ENCODE data around the gene SDK2. TPM values are rescaled to one million over a fixed set of nuclear protein-coding genes. Genes with fewer than 3 reads are reported as not detected.

The SDK2 gene
- total and polyA plus RNA-seq, 2 of the 8 experiments (the other 6 are each of a cell fraction or from before 2014, with no cell fraction given) = 3.9 to 4.1 TPM

DNA sequence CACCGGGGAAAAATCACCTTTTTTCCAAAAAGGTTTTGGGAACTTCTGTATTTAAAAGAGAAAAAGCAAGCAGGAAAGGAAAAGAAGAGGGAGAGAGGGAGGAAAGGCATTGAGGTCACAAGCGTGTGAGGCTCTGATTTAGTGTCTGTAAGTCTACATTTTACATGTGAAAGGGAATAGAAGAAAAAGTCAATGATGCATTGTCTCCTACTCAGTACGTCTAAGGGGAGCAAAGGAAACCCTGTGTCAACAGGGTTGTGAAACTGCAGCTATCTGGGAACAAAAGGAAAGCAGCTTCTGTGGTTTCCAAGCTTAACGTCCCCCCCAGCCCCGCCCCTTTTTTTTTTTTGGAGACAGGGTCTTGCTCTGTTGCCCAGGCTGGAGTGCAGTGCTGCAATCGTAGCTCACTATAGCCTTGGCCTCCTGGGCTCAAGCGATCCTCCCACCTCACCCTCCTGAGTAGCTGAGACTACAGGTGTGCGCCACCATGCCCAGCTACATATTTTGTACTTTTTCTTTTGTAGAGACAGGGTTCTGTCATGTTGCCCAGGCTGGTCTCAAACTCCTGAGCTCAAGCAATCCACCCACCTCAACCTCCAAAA is 330.6 kb downstream of the SDK2 start (continued):
- TF ChIP-seq, protein P1, sequence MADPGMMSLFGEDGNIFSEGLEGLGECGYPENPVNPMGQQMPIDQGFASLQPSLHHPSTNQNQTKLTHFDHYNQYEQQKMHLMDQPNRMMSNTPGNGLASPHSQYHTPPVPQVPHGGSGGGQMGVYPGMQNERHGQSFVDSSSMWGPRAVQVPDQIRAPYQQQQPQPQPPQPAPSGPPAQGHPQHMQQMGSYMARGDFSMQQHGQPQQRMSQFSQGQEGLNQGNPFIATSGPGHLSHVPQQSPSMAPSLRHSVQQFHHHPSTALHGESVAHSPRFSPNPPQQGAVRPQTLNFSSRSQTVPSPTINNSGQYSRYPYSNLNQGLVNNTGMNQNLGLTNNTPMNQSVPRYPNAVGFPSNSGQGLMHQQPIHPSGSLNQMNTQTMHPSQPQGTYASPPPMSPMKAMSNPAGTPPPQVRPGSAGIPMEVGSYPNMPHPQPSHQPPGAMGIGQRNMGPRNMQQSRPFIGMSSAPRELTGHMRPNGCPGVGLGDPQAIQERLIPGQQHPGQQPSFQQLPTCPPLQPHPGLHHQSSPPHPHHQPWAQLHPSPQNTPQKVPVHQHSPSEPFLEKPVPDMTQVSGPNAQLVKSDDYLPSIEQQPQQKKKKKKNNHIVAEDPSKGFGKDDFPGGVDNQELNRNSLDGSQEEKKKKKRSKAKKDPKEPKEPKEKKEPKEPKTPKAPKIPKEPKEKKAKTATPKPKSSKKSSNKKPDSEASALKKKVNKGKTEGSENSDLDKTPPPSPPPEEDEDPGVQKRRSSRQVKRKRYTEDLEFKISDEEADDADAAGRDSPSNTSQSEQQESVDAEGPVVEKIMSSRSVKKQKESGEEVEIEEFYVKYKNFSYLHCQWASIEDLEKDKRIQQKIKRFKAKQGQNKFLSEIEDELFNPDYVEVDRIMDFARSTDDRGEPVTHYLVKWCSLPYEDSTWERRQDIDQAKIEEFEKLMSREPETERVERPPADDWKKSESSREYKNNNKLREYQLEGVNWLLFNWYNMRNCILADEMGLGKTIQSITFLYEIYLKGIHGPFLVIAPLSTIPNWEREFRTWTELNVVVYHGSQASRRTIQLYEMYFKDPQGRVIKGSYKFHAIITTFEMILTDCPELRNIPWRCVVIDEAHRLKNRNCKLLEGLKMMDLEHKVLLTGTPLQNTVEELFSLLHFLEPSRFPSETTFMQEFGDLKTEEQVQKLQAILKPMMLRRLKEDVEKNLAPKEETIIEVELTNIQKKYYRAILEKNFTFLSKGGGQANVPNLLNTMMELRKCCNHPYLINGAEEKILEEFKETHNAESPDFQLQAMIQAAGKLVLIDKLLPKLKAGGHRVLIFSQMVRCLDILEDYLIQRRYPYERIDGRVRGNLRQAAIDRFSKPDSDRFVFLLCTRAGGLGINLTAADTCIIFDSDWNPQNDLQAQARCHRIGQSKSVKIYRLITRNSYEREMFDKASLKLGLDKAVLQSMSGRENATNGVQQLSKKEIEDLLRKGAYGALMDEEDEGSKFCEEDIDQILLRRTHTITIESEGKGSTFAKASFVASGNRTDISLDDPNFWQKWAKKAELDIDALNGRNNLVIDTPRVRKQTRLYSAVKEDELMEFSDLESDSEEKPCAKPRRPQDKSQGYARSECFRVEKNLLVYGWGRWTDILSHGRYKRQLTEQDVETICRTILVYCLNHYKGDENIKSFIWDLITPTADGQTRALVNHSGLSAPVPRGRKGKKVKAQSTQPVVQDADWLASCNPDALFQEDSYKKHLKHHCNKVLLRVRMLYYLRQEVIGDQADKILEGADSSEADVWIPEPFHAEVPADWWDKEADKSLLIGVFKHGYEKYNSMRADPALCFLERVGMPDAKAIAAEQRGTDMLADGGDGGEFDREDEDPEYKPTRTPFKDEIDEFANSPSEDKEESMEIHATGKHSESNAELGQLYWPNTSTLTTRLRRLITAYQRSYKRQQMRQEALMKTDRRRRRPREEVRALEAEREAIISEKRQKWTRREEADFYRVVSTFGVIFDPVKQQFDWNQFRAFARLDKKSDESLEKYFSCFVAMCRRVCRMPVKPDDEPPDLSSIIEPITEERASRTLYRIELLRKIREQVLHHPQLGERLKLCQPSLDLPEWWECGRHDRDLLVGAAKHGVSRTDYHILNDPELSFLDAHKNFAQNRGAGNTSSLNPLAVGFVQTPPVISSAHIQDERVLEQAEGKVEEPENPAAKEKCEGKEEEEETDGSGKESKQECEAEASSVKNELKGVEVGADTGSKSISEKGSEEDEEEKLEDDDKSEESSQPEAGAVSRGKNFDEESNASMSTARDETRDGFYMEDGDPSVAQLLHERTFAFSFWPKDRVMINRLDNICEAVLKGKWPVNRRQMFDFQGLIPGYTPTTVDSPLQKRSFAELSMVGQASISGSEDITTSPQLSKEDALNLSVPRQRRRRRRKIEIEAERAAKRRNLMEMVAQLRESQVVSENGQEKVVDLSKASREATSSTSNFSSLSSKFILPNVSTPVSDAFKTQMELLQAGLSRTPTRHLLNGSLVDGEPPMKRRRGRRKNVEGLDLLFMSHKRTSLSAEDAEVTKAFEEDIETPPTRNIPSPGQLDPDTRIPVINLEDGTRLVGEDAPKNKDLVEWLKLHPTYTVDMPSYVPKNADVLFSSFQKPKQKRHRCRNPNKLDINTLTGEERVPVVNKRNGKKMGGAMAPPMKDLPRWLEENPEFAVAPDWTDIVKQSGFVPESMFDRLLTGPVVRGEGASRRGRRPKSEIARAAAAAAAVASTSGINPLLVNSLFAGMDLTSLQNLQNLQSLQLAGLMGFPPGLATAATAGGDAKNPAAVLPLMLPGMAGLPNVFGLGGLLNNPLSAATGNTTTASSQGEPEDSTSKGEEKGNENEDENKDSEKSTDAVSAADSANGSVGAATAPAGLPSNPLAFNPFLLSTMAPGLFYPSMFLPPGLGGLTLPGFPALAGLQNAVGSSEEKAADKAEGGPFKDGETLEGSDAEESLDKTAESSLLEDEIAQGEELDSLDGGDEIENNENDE (IDR thresholded peaks at IDR 0.05; ENCODE audit: insufficient replicate concordance, low read length) = no peak
- TF ChIP-seq CEBPB (IDR thresholded peaks at IDR 0.05; ENCODE audit: low read depth, low read length) = peak; percentile 57; the same call in 1 of the 2 replicates
- peak; percentile 46; the same call in 1 of the 2 replicates for TF ChIP-seq KDM1A (IDR thresholded peaks at IDR 0.05; ENCODE audit: borderline replicate concordance, low read length)
